Measurements from ENCODE around the gene INPP5A.

INPP5A gene

GRCh38 chr10:132684164-132684891 is 146.7 kb downstream of the INPP5A start:
- DNase-seq: no peak

- DNase-seq: no peak
These were observed 147.7 kb downstream of the INPP5A start for GRCh38 chr10:132685101-132685891.

- no peak for DNase-seq
These were observed 148.5 kb downstream of the INPP5A start for GRCh38 chr10:132685921-132686680.

- DNase-seq: no peak
These were observed 149.8 kb downstream of the INPP5A start for GRCh38 chr10:132687181-132687892.

GRCh38 chr10:132687893-132688579 is 150.4 kb downstream of the INPP5A start:
- no peak for DNase-seq

- DNase-seq: no peak
These were observed 151.2 kb downstream of the INPP5A start for GRCh38 chr10:132688580-132689420.

GRCh38 chr10:132689721-132690360 is 152.3 kb downstream of the INPP5A start:
- DNase-seq: no peak

GRCh38 chr10:132690401-132690800 is 152.8 kb downstream of the INPP5A start:
- no peak for DNase-seq

- DNase-seq: no peak
These were observed 153.4 kb downstream of the INPP5A start for GRCh38 chr10:132690821-132691610.

GRCh38 chr10:132691711-132692153 is 154.1 kb downstream of the INPP5A start:
- DNase-seq: no peak

GRCh38 chr10:132692311-132692710 is 154.7 kb downstream of the INPP5A start:
- no peak for DNase-seq

- DNase-seq: no peak
These were observed 156.1 kb downstream of the INPP5A start for GRCh38 chr10:132693676-132694075.

GRCh38 chr10:132696204-132696603 is 158.6 kb downstream of the INPP5A start:
- no peak for DNase-seq

- DNase-seq: no peak
These were observed 159.4 kb downstream of the INPP5A start for GRCh38 chr10:132696728-132697577.

GRCh38 chr10:132697578-132698200 is 160.1 kb downstream of the INPP5A start:
- DNase-seq: no peak

- no peak for DNase-seq
These were observed 160.7 kb downstream of the INPP5A start for GRCh38 chr10:132698211-132698751.

- DNase-seq: no peak
These were observed 161.3 kb downstream of the INPP5A start for GRCh38 chr10:132698761-132699391.
